Measurements from ENCODE around the gene UNC119.

The UNC119 gene

GRCh38 chr17:28598389-28598788 is 46.0 kb upstream of the UNC119 start:
- no peak for DNase-seq (ENCODE audit: low spot score)
- Histone ChIP-seq H3K4me2 (ENCODE audit: insufficient read depth, low read length, poor library complexity, severe bottlenecking) (peak overlapping the region; percentile 74), H3K4me3 (ENCODE audit: low read length in 2 of 2) (peak overlapping the region; percentile 81 to 92), H3K23ac (ENCODE audit: low read depth, low read length, poor library complexity) (peak overlapping the region; percentile 97), H3K27ac (replicated peaks; ENCODE audit: low read length) (peak overlapping the region; percentile 60), H2AK5ac (ENCODE audit: low read depth, low read length) (no peak overlapping the region), H2BK120ac (ENCODE audit: low read depth, low read length) (no peak overlapping the region), H2BK12ac (ENCODE audit: low read length) (no peak overlapping the region), H3K36me3 (replicated peaks in 1 of 2; ENCODE audit: control insufficient read depth in 2 of 2, insufficient read depth in 2 of 2, low read length in 2 of 2) (peaks cover 3 to 47% of the 10 kb centered on the region in 2 donors), H3K18ac (ENCODE audit: low read length) (peak overlapping the region; percentile 96), H3K27me3 (ENCODE audit: control insufficient read depth in 3 of 3, insufficient read depth in 3 of 3, low read depth in 1 of 3, low read length in 3 of 3) (peaks cover 0 to 4% (median 0%) of the 10 kb centered on the region in 3 experiments), H3K14ac (ENCODE audit: low read length) (no peak overlapping the region), H3K4me1 (ENCODE audit: control insufficient read depth in 2 of 2, insufficient read depth in 1 of 2, low read depth in 1 of 2, low read length in 2 of 2) (peaks cover 9 to 12% of the 10 kb centered on the region in 2 donors), H4K91ac (ENCODE audit: low read depth, low read length, poor library complexity) (no peak overlapping the region), H2BK15ac (ENCODE audit: low read length) (no peak overlapping the region), H2AFZ (ENCODE audit: low read length) (peak overlapping the region; percentile 90), H3K4ac (ENCODE audit: low read length) (peak overlapping the region; percentile 95), H3K9me3 (replicated peaks in 1 of 2; ENCODE audit: control insufficient read depth in 2 of 2, insufficient read depth in 1 of 2, low read depth in 1 of 2, low read length in 2 of 2) (no peaks in the 10 kb centered on the region), H2BK5ac (ENCODE audit: low read length) (peak overlapping the region; percentile 98), H3K79me1 (ENCODE audit: low read depth, low read length) (peaks cover 2% of the 10 kb centered on the region), H4K8ac (ENCODE audit: low read depth, low read length) (no peak overlapping the region), H3K9ac (ENCODE audit: low read depth, low read length, poor library complexity) (peak overlapping the region; percentile 92)
- WGBS, 2 donors (ENCODE audit: extremely low coverage in 2 of 2, insufficient read length in 2 of 2, insufficient replicate concordance in 1 of 2) = no CpG with 5 or more reads among the region's 17 CpGs

- H3K23ac ChIP-seq (ENCODE audit: low read depth, low read length, poor library complexity) = no peak overlapping the region
- H3K18ac ChIP-seq (ENCODE audit: low read length) = no peak overlapping the region
- no peak overlapping the region for H3K9ac ChIP-seq (ENCODE audit: low read depth, low read length, poor library complexity)
- DNase-seq (ENCODE audit: low spot score) = no peak
- no peak overlapping the region for H4K91ac ChIP-seq (ENCODE audit: low read depth, low read length, poor library complexity)
- peaks cover 0 to 4% (median 0%) of the 10 kb centered on the region in 3 experiments for H3K27me3 ChIP-seq (ENCODE audit: control insufficient read depth in 3 of 3, insufficient read depth in 3 of 3, low read depth in 1 of 3, low read length in 3 of 3)
- no peak overlapping the region for H2BK12ac ChIP-seq (ENCODE audit: low read length)
- no peak overlapping the region for H3K14ac ChIP-seq (ENCODE audit: low read length)
- no peak overlapping the region for H2BK5ac ChIP-seq (ENCODE audit: low read length)
- no peaks in the 10 kb centered on the region for H3K9me3 ChIP-seq (replicated peaks in 1 of 2; ENCODE audit: control insufficient read depth in 2 of 2, insufficient read depth in 1 of 2, low read depth in 1 of 2, low read length in 2 of 2)
- peaks cover 8 to 53% of the 10 kb centered on the region in 2 donors for H3K36me3 ChIP-seq (replicated peaks in 1 of 2; ENCODE audit: control insufficient read depth in 2 of 2, insufficient read depth in 2 of 2, low read length in 2 of 2)
- peak overlapping the region; percentile 81 to 92 for H3K4me3 ChIP-seq (ENCODE audit: low read length in 2 of 2)
- no peak overlapping the region for H2BK15ac ChIP-seq (ENCODE audit: low read length)
- H2BK120ac ChIP-seq (ENCODE audit: low read depth, low read length) = no peak overlapping the region
- no peak overlapping the region for H2AK5ac ChIP-seq (ENCODE audit: low read depth, low read length)
- peaks cover 2% of the 10 kb centered on the region for H3K79me1 ChIP-seq (ENCODE audit: low read depth, low read length)
- no peak overlapping the region for H3K4ac ChIP-seq (ENCODE audit: low read length)
- H2AFZ ChIP-seq (ENCODE audit: low read length) = peak overlapping the region; percentile 90
- H3K27ac ChIP-seq (replicated peaks; ENCODE audit: low read length) = no peak overlapping the region
- peaks cover 9 to 12% of the 10 kb centered on the region in 2 donors for H3K4me1 ChIP-seq (ENCODE audit: control insufficient read depth in 2 of 2, insufficient read depth in 1 of 2, low read depth in 1 of 2, low read length in 2 of 2)
- H4K8ac ChIP-seq (ENCODE audit: low read depth, low read length) = no peak overlapping the region
- H3K4me2 ChIP-seq (ENCODE audit: insufficient read depth, low read length, poor library complexity, severe bottlenecking) = peak overlapping the region; percentile 74
- WGBS, 2 donors (ENCODE audit: extremely low coverage in 2 of 2, insufficient read length in 2 of 2, insufficient replicate concordance in 1 of 2) = no CpG with 5 or more reads among the region's 5 CpGs
Observed at GRCh38 chr17:28597606-28598383, 45.4 kb upstream of the UNC119 start.

GRCh38 chr17:28592260-28592659 is 39.8 kb upstream of the UNC119 start:
- no peak for DNase-seq (ENCODE audit: low spot score)
- H2BK12ac ChIP-seq (ENCODE audit: low read length) = no peak overlapping the region
- peaks cover 2% of the 10 kb centered on the region for H3K79me1 ChIP-seq (ENCODE audit: low read depth, low read length)
- no peak overlapping the region for H3K23ac ChIP-seq (ENCODE audit: low read depth, low read length, poor library complexity)
- H4K8ac ChIP-seq (ENCODE audit: low read depth, low read length) = no peak overlapping the region
- no peak overlapping the region for H2BK5ac ChIP-seq (ENCODE audit: low read length)
- H3K4me3 ChIP-seq (ENCODE audit: low read length in 2 of 2) = no peak overlapping the region
- H3K27me3 ChIP-seq (ENCODE audit: control insufficient read depth in 3 of 3, insufficient read depth in 3 of 3, low read depth in 1 of 3, low read length in 3 of 3) = no peaks in the 10 kb centered on the region
- no peak overlapping the region for H3K27ac ChIP-seq (replicated peaks; ENCODE audit: low read length)
- no CpG with 5 or more reads among the region's 4 CpGs for WGBS, 2 donors (ENCODE audit: extremely low coverage in 2 of 2, insufficient read length in 2 of 2, insufficient replicate concordance in 1 of 2)
- no peak overlapping the region for H4K91ac ChIP-seq (ENCODE audit: low read depth, low read length, poor library complexity)
- H3K14ac ChIP-seq (ENCODE audit: low read length) = no peak overlapping the region
- H3K4me1 ChIP-seq (ENCODE audit: control insufficient read depth in 2 of 2, insufficient read depth in 1 of 2, low read depth in 1 of 2, low read length in 2 of 2) = peaks cover 0 to 1% of the 10 kb centered on the region in 2 donors
- H2AK5ac ChIP-seq (ENCODE audit: low read depth, low read length) = no peak overlapping the region
- no peak overlapping the region for H3K18ac ChIP-seq (ENCODE audit: low read length)
- no peak overlapping the region for H3K4ac ChIP-seq (ENCODE audit: low read length)
- no peak overlapping the region for H2AFZ ChIP-seq (ENCODE audit: low read length)
- no peak overlapping the region for H3K4me2 ChIP-seq (ENCODE audit: insufficient read depth, low read length, poor library complexity, severe bottlenecking)
- no peak overlapping the region for H3K9ac ChIP-seq (ENCODE audit: low read depth, low read length, poor library complexity)
- H2BK15ac ChIP-seq (ENCODE audit: low read length) = no peak overlapping the region
- peaks cover 41 to 90% of the 10 kb centered on the region in 2 donors for H3K36me3 ChIP-seq (replicated peaks in 1 of 2; ENCODE audit: control insufficient read depth in 2 of 2, insufficient read depth in 2 of 2, low read length in 2 of 2)
- no peaks in the 10 kb centered on the region for H3K9me3 ChIP-seq (replicated peaks in 1 of 2; ENCODE audit: control insufficient read depth in 2 of 2, insufficient read depth in 1 of 2, low read depth in 1 of 2, low read length in 2 of 2)
- no peak overlapping the region for H2BK120ac ChIP-seq (ENCODE audit: low read depth, low read length)

GRCh38 chr17:28585851-28586250 is 33.4 kb upstream of the UNC119 start:
- Histone ChIP-seq H3K4me2 (ENCODE audit: insufficient read depth, low read length, poor library complexity, severe bottlenecking) (no peak overlapping the region), H3K18ac (ENCODE audit: low read length) (no peak overlapping the region), H3K4ac (ENCODE audit: low read length) (no peak overlapping the region), H4K8ac (ENCODE audit: low read depth, low read length) (no peak overlapping the region), H3K14ac (ENCODE audit: low read length) (no peak overlapping the region), H3K27me3 (ENCODE audit: control insufficient read depth in 3 of 3, insufficient read depth in 3 of 3, low read depth in 1 of 3, low read length in 3 of 3) (no peaks in the 10 kb centered on the region), H3K79me1 (ENCODE audit: low read depth, low read length) (peaks cover 4% of the 10 kb centered on the region), H3K4me3 (ENCODE audit: low read length in 2 of 2) (no peak overlapping the region), H3K23ac (ENCODE audit: low read depth, low read length, poor library complexity) (no peak overlapping the region), H4K91ac (ENCODE audit: low read depth, low read length, poor library complexity) (no peak overlapping the region), H2BK120ac (ENCODE audit: low read depth, low read length) (no peak overlapping the region), H2BK5ac (ENCODE audit: low read length) (no peak overlapping the region), H2AK5ac (ENCODE audit: low read depth, low read length) (no peak overlapping the region), H2BK15ac (ENCODE audit: low read length) (no peak overlapping the region), H3K36me3 (replicated peaks in 1 of 2; ENCODE audit: control insufficient read depth in 2 of 2, insufficient read depth in 2 of 2, low read length in 2 of 2) (peaks cover 61 to 94% of the 10 kb centered on the region in 2 donors), H2BK12ac (ENCODE audit: low read length) (no peak overlapping the region), H3K27ac (replicated peaks; ENCODE audit: low read length) (no peak overlapping the region), H3K9me3 (replicated peaks in 1 of 2; ENCODE audit: control insufficient read depth in 2 of 2, insufficient read depth in 1 of 2, low read depth in 1 of 2, low read length in 2 of 2) (no peaks in the 10 kb centered on the region), H3K4me1 (ENCODE audit: control insufficient read depth in 2 of 2, insufficient read depth in 1 of 2, low read depth in 1 of 2, low read length in 2 of 2) (no peaks in the 10 kb centered on the region), H3K9ac (ENCODE audit: low read depth, low read length, poor library complexity) (no peak overlapping the region), H2AFZ (ENCODE audit: low read length) (no peak overlapping the region)
- WGBS, 2 donors (ENCODE audit: extremely low coverage in 2 of 2, insufficient read length in 2 of 2, insufficient replicate concordance in 1 of 2) = no CpG with 5 or more reads among the region's 3 CpGs
- no peak for DNase-seq (ENCODE audit: low spot score)
